ENCODE data around the gene ADGRF3.
"Not testable (repeated sequence)": the region's sequence is repeated elsewhere in the genome, so short reads cannot be mapped to it uniquely, and the experiment has no call there.

The ADGRF3 gene

GRCh38 chr2:26347286-26347865 lies 787 bp upstream of the ADGRF3 start:
- no peak for DNase-seq

GRCh38 chr2:26345545-26346453 lies 790 bp downstream of the ADGRF3 start, which contains the start of gene SELENOI:
Gene SELENOI, plus strand, starts transcription at chr2:26346143. Its CDS starts 90 bp downstream, at chr2:26346233.
- peak; percentile 100 for DNase-seq

GRCh38 chr2:26345283-26345544 lies 1.4 kb downstream of the ADGRF3 start:
- DNase-seq, result no peak

GRCh38 chr2:26344581-26345282 lies 1.9 kb downstream of the ADGRF3 start:
- peak; percentile 25 for DNase-seq

- no peak for DNase-seq
Observed at GRCh38 chr2:26340831-26341230, 5.8 kb downstream of the ADGRF3 start.

GRCh38 chr2:26337298-26337697 lies 9.3 kb downstream of the ADGRF3 start:
- DNase-seq, result no peak

- no peak for DNase-seq
Observed at GRCh38 chr2:26336719-26337118, 9.9 kb downstream of the ADGRF3 start.

GRCh38 chr2:26335231-26335630 lies 11.4 kb downstream of the ADGRF3 start:
- no peak for DNase-seq

GRCh38 chr2:26333293-26333692 lies 13.3 kb downstream of the ADGRF3 start:
- DNase-seq, result no peak

GRCh38 chr2:26331321-26331720 lies 15.3 kb downstream of the ADGRF3 start:
- not testable (repeated sequence) for DNase-seq

GRCh38 chr2:26330604-26331003 lies 16.0 kb downstream of the ADGRF3 start:
- DNase-seq, result no peak

- peak; percentile 83 for DNase-seq
Observed at GRCh38 chr2:26330114-26330549, 16.5 kb downstream of the ADGRF3 start.

GRCh38 chr2:26329083-26329482 lies 17.5 kb downstream of the ADGRF3 start:
- not testable (repeated sequence) for DNase-seq

GRCh38 chr2:26327291-26328272 lies 19.0 kb downstream of the ADGRF3 start:
- DNase-seq, result no peak

GRCh38 chr2:26326514-26326913 lies 20.1 kb downstream of the ADGRF3 start:
- DNase-seq, result no peak

- no peak for DNase-seq
Observed at GRCh38 chr2:26325851-26326250, 20.7 kb downstream of the ADGRF3 start.

GRCh38 chr2:26324903-26325302 lies 21.7 kb downstream of the ADGRF3 start:
- DNase-seq, result no peak

- not testable (repeated sequence) for DNase-seq
Observed at GRCh38 chr2:26324479-26324878, 22.1 kb downstream of the ADGRF3 start.

GRCh38 chr2:26318950-26319349 lies 27.6 kb downstream of the ADGRF3 start:
- DNase-seq, result no peak

- DNase-seq, result no peak
Observed at GRCh38 chr2:26317377-26318105, 29.0 kb downstream of the ADGRF3 start.

- no peak for DNase-seq
Observed at GRCh38 chr2:26316845-26317244, 29.7 kb downstream of the ADGRF3 start.

GRCh38 chr2:26316041-26316440 lies 30.5 kb downstream of the ADGRF3 start:
- no peak for DNase-seq
